Astrocyte of the cerebellum (primary cell): Measurements from ENCODE around the gene RAB20.

Source experiments
- DNase-seq: peaks from one replicate; pipeline ENCODE4 v3.0.0-alpha.2; 2011; ENCODE audit warnings: low read depth
- H3K4me3 ChIP-seq: 2 replicates; pipeline ENCODE4 v1.5.1; 2011; ENCODE audit warnings: mild to moderate bottlenecking, low read depth, low read length, moderate library complexity
- CTCF ChIP-seq: IDR thresholded peaks from 2 replicates; pipeline ENCODE4 v1.5.1; 2012; ENCODE audit warnings: low read length, low read depth, moderate library complexity, mild to moderate bottlenecking; ENCODE audit errors: missing control alignments
- in situ Hi-C: cut with HindIII; loops from 2 replicates; pipeline ENCODE4 v1.10.0; 2017; ENCODE audit warnings: low sequenced_read_pairs

The RAB20 gene

DNA sequence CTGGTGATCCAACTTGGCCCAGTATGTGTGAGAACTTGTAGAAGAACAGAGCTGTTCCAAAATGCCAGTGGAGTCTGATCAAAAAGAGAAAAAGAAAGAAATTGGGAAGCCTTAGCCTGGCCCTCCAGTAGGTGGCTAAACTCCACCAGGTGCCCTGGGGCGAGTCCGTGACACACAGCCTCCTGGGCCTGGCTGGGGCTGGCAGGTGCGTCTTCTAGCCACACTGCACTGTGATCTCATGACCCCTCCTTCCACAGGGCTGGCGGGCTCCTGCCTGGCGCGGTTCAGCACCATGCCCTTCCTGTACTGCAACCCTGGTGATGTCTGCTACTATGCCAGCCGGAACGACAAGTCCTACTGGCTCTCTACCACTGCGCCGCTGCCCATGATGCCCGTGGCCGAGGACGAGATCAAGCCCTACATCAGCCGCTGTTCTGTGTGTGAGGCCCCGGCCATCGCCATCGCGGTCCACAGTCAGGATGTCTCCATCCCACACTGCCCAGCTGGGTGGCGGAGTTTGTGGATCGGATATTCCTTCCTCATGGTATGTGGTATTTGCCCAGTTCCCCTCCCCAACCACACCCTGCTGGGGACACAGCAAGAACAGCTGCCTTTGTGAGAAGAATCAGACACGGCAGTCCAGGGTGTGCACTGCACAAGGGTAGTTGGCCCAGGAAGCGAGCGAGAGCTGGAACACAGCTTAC, 53.7 kb downstream of the RAB20 start:
- DNase-seq = no peak
- no peak for TF ChIP-seq CTCF
- in situ Hi-C loops = no loop called here
- H3K4me3 ChIP-seq = no peak overlapping the region

DNA sequence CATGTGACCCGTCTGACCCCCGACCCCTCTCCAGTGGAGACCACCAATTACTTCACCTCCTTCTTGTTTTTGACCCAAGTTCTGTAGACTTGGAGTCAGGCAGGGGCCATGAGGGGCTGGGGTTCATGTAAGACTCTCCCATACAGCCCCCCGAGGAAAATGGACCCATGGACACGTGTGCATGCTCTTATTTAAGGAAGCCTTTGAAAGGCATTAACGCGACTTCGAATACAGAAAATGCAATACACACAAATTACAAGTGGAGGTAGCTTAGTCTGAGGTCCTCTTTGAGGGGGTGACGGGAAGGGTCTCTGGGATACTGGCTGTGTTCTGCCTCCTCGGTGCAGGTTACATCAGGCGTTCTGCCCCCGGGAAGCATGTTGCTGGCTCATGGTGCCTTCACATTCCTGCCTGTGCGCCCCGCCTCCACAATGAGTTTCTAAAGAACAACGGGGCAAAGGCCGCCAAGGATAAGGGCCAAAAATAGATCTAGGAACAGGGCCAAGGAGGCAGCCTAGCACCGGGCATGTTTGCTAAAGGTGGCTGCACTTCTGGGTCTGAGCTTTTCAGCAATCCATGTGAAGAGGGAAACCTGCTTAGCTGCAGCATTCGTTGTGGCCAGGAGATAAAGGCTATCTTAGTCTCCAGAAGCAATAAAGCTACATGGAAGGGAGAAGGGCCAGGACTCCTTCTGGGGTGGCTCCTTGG, 54.5 kb downstream of the RAB20 start:
- no peak overlapping the region for H3K4me3 ChIP-seq
- no peak for DNase-seq
- in situ Hi-C loops = no loop called here
- TF ChIP-seq CTCF = no peak

- in situ Hi-C loops = no loop called here
- H3K4me3 ChIP-seq = no peak overlapping the region
- no peak for DNase-seq
- no peak for TF ChIP-seq CTCF
These were observed 55.1 kb downstream of the RAB20 start for GRCh38 chr13:110506396-110506795.

DNA sequence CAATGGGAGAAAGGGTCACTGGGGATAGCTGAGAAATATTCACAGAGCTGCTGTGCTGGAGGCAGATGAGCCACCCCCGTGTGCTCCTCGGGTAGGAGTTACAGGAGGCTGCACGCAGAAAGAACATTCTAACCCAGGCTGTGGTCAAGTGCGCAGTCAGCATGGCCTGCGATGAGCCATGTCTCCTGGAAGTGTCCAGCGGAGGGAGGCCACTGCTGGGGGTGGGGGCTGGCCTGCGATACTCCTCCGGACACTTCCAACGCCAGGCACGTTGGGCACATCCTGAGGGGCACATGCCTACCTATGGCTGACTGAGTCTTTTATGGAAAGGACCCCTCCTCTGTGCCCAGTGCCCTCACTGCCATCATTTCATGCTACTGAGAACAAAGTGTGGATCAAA, 55.9 kb downstream of the RAB20 start:
- no peak for DNase-seq
- no peak overlapping the region for H3K4me3 ChIP-seq
- in situ Hi-C loops = no loop called here
- no peak for TF ChIP-seq CTCF

GRCh38 chr13:110503979-110504499, 57.5 kb downstream of the RAB20 start:
- TF ChIP-seq CTCF = no peak
- H3K4me3 ChIP-seq = no peak overlapping the region
- DNase-seq = no peak
- in situ Hi-C loops = no loop called here

- DNase-seq = no peak
- H3K4me3 ChIP-seq = no peak overlapping the region
- in situ Hi-C loops = no loop called here
- no peak for TF ChIP-seq CTCF
These were observed 58.3 kb downstream of the RAB20 start for GRCh38 chr13:110503037-110503901.
